Activated CD4-positive, CD25-positive, alpha-beta regulatory T cell treated with anti-CD3 and anti-CD28 coated beads, Interleukin-2, amount 50 U/mL, for 16 hours (primary cell): ENCODE data around the gene GAS7.

Experiments used
- DNase-seq: peaks from one replicate; pipeline ENCODE4 v3.0.0-alpha.2; 2020; ENCODE audit warnings: low read depth, low spot score

The GAS7 gene

GRCh38 chr17:10171581-10171981 lies 26.8 kb downstream of the GAS7 start:
- no peak for DNase-seq

- no peak for DNase-seq
These were observed 27.3 kb downstream of the GAS7 start for GRCh38 chr17:10171122-10171571.

GRCh38 chr17:10170233-10170632 lies 28.2 kb downstream of the GAS7 start:
- DNase-seq: no peak

- DNase-seq: no peak
These were observed 29.1 kb downstream of the GAS7 start for GRCh38 chr17:10169290-10169689.

- no peak for DNase-seq
These were observed 32.0 kb downstream of the GAS7 start for GRCh38 chr17:10166176-10166935.

- DNase-seq: no peak
These were observed 36.3 kb downstream of the GAS7 start for GRCh38 chr17:10162096-10162495.

- no peak for DNase-seq
These were observed 37.0 kb downstream of the GAS7 start for GRCh38 chr17:10161386-10161785.

- DNase-seq: no peak
These were observed 41.3 kb downstream of the GAS7 start for GRCh38 chr17:10156948-10157607.

GRCh38 chr17:10156599-10156947 lies 41.8 kb downstream of the GAS7 start:
- no peak for DNase-seq

GRCh38 chr17:10156077-10156435 lies 42.4 kb downstream of the GAS7 start:
- DNase-seq: no peak

- DNase-seq: no peak
These were observed 42.9 kb downstream of the GAS7 start for GRCh38 chr17:10155371-10156076.

- DNase-seq: no peak
These were observed 46.5 kb downstream of the GAS7 start for GRCh38 chr17:10151667-10152496.

- no peak for DNase-seq
These were observed 48.6 kb downstream of the GAS7 start for GRCh38 chr17:10149573-10150399.

GRCh38 chr17:10147761-10148415 lies 50.5 kb downstream of the GAS7 start:
- DNase-seq: no peak

GRCh38 chr17:10147040-10147439 lies 51.4 kb downstream of the GAS7 start:
- no peak for DNase-seq

- no peak for DNase-seq
These were observed 53.4 kb downstream of the GAS7 start for GRCh38 chr17:10144982-10145381.

GRCh38 chr17:10144456-10144855 lies 54.0 kb downstream of the GAS7 start:
- no peak for DNase-seq

GRCh38 chr17:10141436-10141835 lies 57.0 kb downstream of the GAS7 start:
- no peak for DNase-seq

GRCh38 chr17:10139577-10139976 lies 58.8 kb downstream of the GAS7 start:
- DNase-seq: no peak

- DNase-seq: no peak
These were observed 62.0 kb downstream of the GAS7 start for GRCh38 chr17:10136258-10136981.
